SK-N-SH treated with all-trans-retinoic acid at 6 μM for 48 hours (cell line): ENCODE data around the gene CCSER1.

Experiments
- ARNTL ChIP-seq: fragments of 450-650 bp; formaldehyde crosslinking; IDR thresholded peaks from 2 replicates; pipeline ENCODE4 v1.5.0; 2020; ENCODE audit warnings: low read depth, mild to moderate bottlenecking, moderate library complexity, borderline replicate concordance
- CREB5 ChIP-seq: fragments of 250-450 bp; sonication (Bioruptor Pico); IDR thresholded peaks from 2 replicates; pipeline ENCODE4 v1.5.1; 2020; ENCODE audit warnings: low read depth, mild to moderate bottlenecking, moderate library complexity
- CSDC2 ChIP-seq: fragments of 250-450 bp; sonication (Bioruptor Pico); IDR thresholded peaks from 2 replicates; pipeline ENCODE4 v1.5.0; 2020; ENCODE audit warnings: mild to moderate bottlenecking, moderate library complexity
- ESRRG ChIP-seq: fragments of 250-450 bp; sonication (Bioruptor Pico); IDR thresholded peaks from 2 replicates; pipeline ENCODE4 v1.6.1; 2021; ENCODE audit warnings: mild to moderate bottlenecking
- PATZ1 ChIP-seq: fragments of 250-450 bp; sonication (Bioruptor Pico); IDR thresholded peaks from 2 replicates; pipeline ENCODE4 v1.8.0; 2020; ENCODE audit warnings: mild to moderate bottlenecking, moderate library complexity, borderline replicate concordance
- RARB ChIP-seq: fragments of 250-450 bp; sonication (Bioruptor Pico); IDR thresholded peaks from 2 replicates; pipeline ENCODE4 v1.8.0; 2021; ENCODE audit warnings: mild to moderate bottlenecking, moderate library complexity
- SNAI2 ChIP-seq: fragments of 250-450 bp; sonication (Bioruptor Pico); IDR thresholded peaks from 2 replicates; pipeline ENCODE4 v1.5.0; 2020; ENCODE audit warnings: mild to moderate bottlenecking, moderate library complexity
- TOX ChIP-seq: fragments of 250-450 bp; sonication (Bioruptor Pico); IDR thresholded peaks from 2 replicates; pipeline ENCODE4 v1.8.0; 2021; ENCODE audit warnings: mild to moderate bottlenecking, moderate library complexity, borderline replicate concordance
- TSHZ2 ChIP-seq: fragments of 250-450 bp; sonication (Bioruptor Pico); IDR thresholded peaks from 2 replicates; pipeline ENCODE4 v1.5.0; 2020; ENCODE audit warnings: mild to moderate bottlenecking, moderate library complexity
- ZFP30 ChIP-seq: fragments of 450-650 bp; formaldehyde crosslinking; IDR thresholded peaks from 2 replicates; pipeline ENCODE4 v1.5.0; 2022; ENCODE audit warnings: mild to moderate bottlenecking, moderate library complexity

- TF ChIP-seq RARB (CRISPR knock-in tag) = no peak
- no peak for TF ChIP-seq ARNTL (CRISPR knock-in tag)
- no peak for TF ChIP-seq CREB5 (CRISPR knock-in tag)
- TF ChIP-seq ZFP30 (CRISPR knock-in tag) = no peak
- TF ChIP-seq ESRRG = no peak
- no peak for TF ChIP-seq SNAI2
- TF ChIP-seq PATZ1 (CRISPR knock-in tag) = no peak
- TF ChIP-seq CSDC2 (CRISPR knock-in tag) = no peak
- no peak for TF ChIP-seq TOX (CRISPR knock-in tag)
- TF ChIP-seq TSHZ2 (CRISPR knock-in tag) = no peak
These were observed 713.1 kb downstream of the CCSER1 start for GRCh38 chr4:90840291-90840690.
